ENCODE data around the gene CTDSPL.
"Not testable (repeated sequence)": the region's sequence is repeated elsewhere in the genome, so short reads cannot be mapped to it uniquely, and the experiment has no call there.

CTDSPL gene

GRCh38 chr3:37957539-37957936, 95.9 kb downstream of the CTDSPL start:
- intact Hi-C loops (cut with DNase I) = no loop called here
- DNase-seq = peak in 1 of 10 donors; percentile 84

GRCh38 chr3:37961622-37962431, 100.1 kb downstream of the CTDSPL start:
- intact Hi-C loops (cut with DNase I) = no loop called here
- no peak for DNase-seq

GRCh38 chr3:37963016-37963415, 101.3 kb downstream of the CTDSPL start:
- intact Hi-C loops (cut with DNase I) = no loop called here
- DNase-seq = peak in 1 of 10 donors; percentile 26

- DNase-seq = no peak
- intact Hi-C loops (cut with DNase I) = no loop called here
Measured at GRCh38 chr3:37963635-37964034, 102.0 kb downstream of the CTDSPL start.

GRCh38 chr3:37964146-37964545, 102.5 kb downstream of the CTDSPL start:
- intact Hi-C loops (cut with DNase I) = no loop called here
- no peak for DNase-seq

- intact Hi-C loops (cut with DNase I) = no loop called here
- no peak for DNase-seq
Measured at GRCh38 chr3:37964716-37965115, 103.0 kb downstream of the CTDSPL start.

- DNase-seq = peak in 8 of 10 donors; percentile 49 to 94 (median 70)
- intact Hi-C loops (cut with DNase I) = loop anchor here (1.0 kb wide), 1 partner anchor 112 kb away; no protein-coding TSS in a partner anchor
Measured at GRCh38 chr3:37967260-37967881, 105.7 kb downstream of the CTDSPL start.

- intact Hi-C loops (cut with DNase I) = no loop called here
- DNase-seq = peak in 1 of 10 donors; percentile 69
Measured at GRCh38 chr3:37968199-37968598, 106.5 kb downstream of the CTDSPL start.

GRCh38 chr3:37968813-37969595, 107.3 kb downstream of the CTDSPL start:
- DNase-seq = no peak
- intact Hi-C loops (cut with DNase I) = no loop called here

- intact Hi-C loops (cut with DNase I) = no loop called here
- no peak for DNase-seq
Measured at GRCh38 chr3:37969596-37970100, 108.0 kb downstream of the CTDSPL start.

- no peak for DNase-seq
- intact Hi-C loops (cut with DNase I) = no loop called here
Measured at GRCh38 chr3:37970802-37971201, 109.1 kb downstream of the CTDSPL start.

GRCh38 chr3:37971467-37971866, 109.8 kb downstream of the CTDSPL start:
- DNase-seq = peak in 1 of 10 donors; percentile 84

GRCh38 chr3:37972056-37972455, 110.4 kb downstream of the CTDSPL start:
- DNase-seq; intact Hi-C loops (cut with DNase I): not testable (repeated sequence)

More at GRCh38 chr3:37971467-37971866, 109.8 kb downstream of the CTDSPL start:
- intact Hi-C loops (cut with DNase I) = no loop called here

- DNase-seq = peak in 2 of 10 donors; percentile 45 to 55
Measured at GRCh38 chr3:37973246-37974054, 111.8 kb downstream of the CTDSPL start.

GRCh38 chr3:37974121-37975083, 112.7 kb downstream of the CTDSPL start:
- intact Hi-C loops (cut with DNase I) = loop anchor here (1.0 to 2.0 kb wide), 2 partner anchors 29 to 120 kb away; no protein-coding TSS in a partner anchor
- DNase-seq = peak in 7 of 10 donors; percentile 63 to 94 (median 70)

More at GRCh38 chr3:37973246-37974054, 111.8 kb downstream of the CTDSPL start:
- intact Hi-C loops (cut with DNase I) = loop anchor here (2.0 kb wide), 1 partner anchor 119 kb away; no protein-coding TSS in a partner anchor

- no peak for DNase-seq
- intact Hi-C loops (cut with DNase I) = no loop called here
Measured at GRCh38 chr3:37979541-37980461, 118.1 kb downstream of the CTDSPL start.

Data from posterior cingulate gyrus (tissue), 11 donors.